Chondrocyte (in vitro differentiated cells): ENCODE measurements around the gene BPIFB2. TPM values are rescaled to one million over a fixed set of nuclear protein-coding genes. Genes with fewer than 3 reads are reported as not detected.
A peak's percentile ranks its signal among the peaks of the same experiment; 100 is the strongest.

Experiments
- DNase-seq: peaks from one replicate; pipeline ENCODE4 v3.0.0; 2021; ENCODE audit warnings: mixed read lengths, low spot score
- H3K27ac Mint-ChIP-seq: one replicate; pipeline ENCODE4 v1.8.0; 2021; ENCODE audit warnings: mild to moderate bottlenecking, moderate library complexity, mixed read lengths; ENCODE audit not compliant: unreplicated experiment
- H3K27me3 Mint-ChIP-seq: 2 replicates; pipeline ENCODE4 v1.8.0; 2021; ENCODE audit warnings: low read depth, mixed read lengths
- H3K36me3 Mint-ChIP-seq: 2 replicates; pipeline ENCODE4 v1.8.0; 2021; ENCODE audit warnings: low read depth, mixed read lengths
- H3K4me1 Mint-ChIP-seq: 2 replicates; pipeline ENCODE4 v1.8.0; 2021; ENCODE audit warnings: low read depth, mild to moderate bottlenecking, mixed read lengths
- H3K4me3 Mint-ChIP-seq: one replicate; pipeline ENCODE4 v1.8.0; 2021; ENCODE audit warnings: mild to moderate bottlenecking, moderate library complexity, mixed read lengths; ENCODE audit not compliant: unreplicated experiment
- H3K9me3 Mint-ChIP-seq: 2 replicates; pipeline ENCODE4 v1.8.0; 2021; ENCODE audit warnings: low read depth, mixed read lengths
- CTCF ChIP-seq: fragments of 200-600 bp; sonication (generic); IDR thresholded peaks from 2 replicates; pipeline ENCODE4 v1.5.0; 2021; ENCODE audit warnings: antibody characterized with exemption, mild to moderate bottlenecking, moderate library complexity
- total RNA-seq: library from RNA; stranded (reverse); gene quantifications from 3 replicates; pipeline ENCODE4 v1.2.1, GENCODE V29; 2021

The BPIFB2 gene
- total RNA-seq, 1 donor from 2014 or later: not detected

- Mint-ChIP-seq H3K4me1 (peaks cover 3% of the 10 kb centered on the region), H3K9me3 (no peaks in the 10 kb centered on the region), H3K27ac (no peak overlapping the region), H3K4me3 (no peak overlapping the region), H3K36me3 (no peaks in the 10 kb centered on the region), H3K27me3 (peaks cover 70% of the 10 kb centered on the region)
- DNase-seq: peak; percentile 39
- no peak for TF ChIP-seq CTCF
These were observed 5.1 kb downstream of the BPIFB2 start for GRCh38 chr20:33012327-33013189.

GRCh38 chr20:33013701-33014326 is 6.3 kb downstream of the BPIFB2 start:
- Mint-ChIP-seq H3K36me3 (no peaks in the 10 kb centered on the region), H3K27me3 (peaks cover 74% of the 10 kb centered on the region), H3K27ac (no peak overlapping the region), H3K4me1 (peaks cover 3% of the 10 kb centered on the region), H3K9me3 (no peaks in the 10 kb centered on the region), H3K4me3 (no peak overlapping the region)
- no peak for TF ChIP-seq CTCF
- peak; percentile 79 for DNase-seq

GRCh38 chr20:33014336-33015113 is 7.0 kb downstream of the BPIFB2 start:
- no peak for DNase-seq
- H3K27me3 Mint-ChIP-seq: peaks cover 67% of the 10 kb centered on the region
- TF ChIP-seq CTCF: no peak
- H3K9me3 Mint-ChIP-seq: no peaks in the 10 kb centered on the region
- H3K27ac Mint-ChIP-seq: no peak overlapping the region
- no peaks in the 10 kb centered on the region for H3K36me3 Mint-ChIP-seq
- H3K4me1 Mint-ChIP-seq: no peaks in the 10 kb centered on the region
- H3K4me3 Mint-ChIP-seq: no peak overlapping the region

- Mint-ChIP-seq H3K36me3 (no peaks in the 10 kb centered on the region), H3K4me3 (no peak overlapping the region), H3K27me3 (peaks cover 68% of the 10 kb centered on the region), H3K4me1 (no peaks in the 10 kb centered on the region), H3K9me3 (no peaks in the 10 kb centered on the region), H3K27ac (no peak overlapping the region)
- DNase-seq: no peak
- TF ChIP-seq CTCF: no peak
These were observed 7.6 kb downstream of the BPIFB2 start for GRCh38 chr20:33015114-33015484.
